ENCODE data around the gene PPP2R3A.
"Not testable (repeated sequence)": the region's sequence is repeated elsewhere in the genome, so short reads cannot be mapped to it uniquely, and the experiment has no call there.

The PPP2R3A gene

DNA sequence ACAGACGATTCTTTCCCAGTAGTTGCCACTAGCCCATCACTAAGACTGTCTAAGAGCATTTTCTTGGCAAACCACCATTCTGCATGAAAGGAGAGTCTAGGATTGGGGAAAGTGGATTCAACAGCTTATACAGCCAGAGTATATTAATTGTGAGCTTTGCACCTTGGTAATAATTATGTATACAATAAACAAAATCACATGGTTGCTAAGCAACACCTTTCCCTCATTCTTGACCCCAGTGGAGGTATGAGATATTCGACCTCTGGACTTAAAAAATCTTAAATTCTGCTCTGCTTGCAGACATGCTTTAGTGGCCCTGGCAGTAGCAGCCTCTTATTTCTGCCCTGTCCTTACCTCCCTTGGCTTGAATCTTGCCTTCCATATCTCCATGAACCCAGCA, 73.1 kb downstream of the PPP2R3A start:
- DNase-seq = no peak

DNA sequence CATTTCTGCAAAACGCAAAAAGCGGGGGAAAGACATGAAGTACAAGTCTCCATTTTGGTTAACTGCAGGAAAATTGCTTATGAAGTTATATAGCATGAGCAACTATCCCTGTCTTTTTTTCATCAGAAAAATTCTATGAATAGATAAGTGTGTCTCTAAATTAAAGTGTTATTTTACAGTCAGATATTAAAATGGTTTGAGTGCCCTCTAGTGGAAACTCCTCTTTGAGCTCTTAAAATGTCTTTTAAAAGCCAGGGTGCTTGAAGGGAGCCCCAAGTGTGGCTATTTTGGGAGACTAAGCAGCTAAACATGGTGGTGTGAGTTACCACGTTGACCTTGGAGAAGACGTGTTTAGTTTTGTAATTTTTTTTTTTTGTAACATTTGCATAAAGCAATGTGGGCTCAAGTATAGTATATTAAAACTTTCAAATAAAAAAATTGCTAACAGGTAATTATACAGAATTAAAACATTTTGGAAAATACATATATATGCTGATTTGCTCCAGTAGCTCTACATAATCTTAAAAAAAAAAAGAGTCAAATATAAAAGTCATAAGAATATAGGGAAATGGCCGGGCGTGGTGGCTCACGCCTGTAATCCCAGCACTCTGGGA, 77.2 kb downstream of the PPP2R3A start:
- peak; percentile 62 for DNase-seq

DNA sequence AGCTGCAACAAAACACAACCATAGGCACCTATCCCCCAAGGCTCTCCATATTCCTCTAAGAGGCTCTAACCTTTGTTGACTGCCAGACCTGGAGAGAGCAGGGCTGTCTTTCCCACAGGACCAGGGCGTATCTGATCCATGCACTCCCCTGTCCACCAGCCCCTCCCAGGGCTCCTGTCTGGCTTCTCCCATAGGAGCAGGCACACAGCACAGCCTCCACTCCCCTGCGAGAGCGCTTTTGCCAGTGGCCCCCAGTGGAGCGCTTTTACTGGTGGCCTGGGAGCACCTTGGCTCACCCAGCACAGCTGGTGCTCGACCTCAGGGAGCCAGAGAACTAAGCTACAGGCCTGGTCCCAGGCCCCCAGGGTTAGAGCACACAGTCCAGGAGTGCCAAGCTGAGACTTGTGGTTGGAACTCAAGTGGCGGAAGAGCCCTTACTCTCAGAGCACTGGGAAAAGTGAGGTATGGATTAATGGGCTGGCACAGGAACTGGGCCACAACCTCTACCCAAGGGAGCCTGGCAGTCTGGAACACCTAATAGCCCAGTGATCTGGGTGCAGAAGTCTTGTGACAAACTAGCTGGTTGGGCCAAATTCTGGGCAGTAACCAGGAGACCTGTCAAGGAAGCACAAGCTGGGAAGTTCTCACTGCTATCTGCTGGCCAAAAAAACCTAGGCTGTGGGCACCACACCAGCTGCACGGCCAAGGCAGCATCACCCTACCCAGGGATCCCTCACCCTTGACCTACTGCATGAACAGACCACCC, 79.6 kb downstream of the PPP2R3A start:
- DNase-seq = no peak

DNA sequence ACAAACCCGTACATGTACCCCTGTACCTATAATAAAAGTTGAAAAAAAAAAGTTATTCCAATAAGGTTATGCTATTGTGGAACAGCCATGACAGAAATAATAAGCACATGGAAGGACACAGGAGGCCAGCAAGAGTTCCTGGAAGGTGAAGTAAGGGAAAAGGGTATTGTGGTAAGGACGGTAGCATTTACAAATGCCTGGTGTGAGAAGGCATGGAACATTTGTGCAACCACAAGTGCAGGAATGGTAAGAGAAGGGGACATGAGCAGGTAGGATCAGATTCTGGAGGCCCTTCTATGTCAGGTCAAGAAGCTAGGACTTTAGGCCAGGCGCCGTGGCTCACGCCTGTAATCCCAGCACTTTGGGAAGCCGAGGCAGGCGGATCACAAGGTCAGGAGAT, 82.5 kb downstream of the PPP2R3A start:
- DNase-seq = no peak

DNA sequence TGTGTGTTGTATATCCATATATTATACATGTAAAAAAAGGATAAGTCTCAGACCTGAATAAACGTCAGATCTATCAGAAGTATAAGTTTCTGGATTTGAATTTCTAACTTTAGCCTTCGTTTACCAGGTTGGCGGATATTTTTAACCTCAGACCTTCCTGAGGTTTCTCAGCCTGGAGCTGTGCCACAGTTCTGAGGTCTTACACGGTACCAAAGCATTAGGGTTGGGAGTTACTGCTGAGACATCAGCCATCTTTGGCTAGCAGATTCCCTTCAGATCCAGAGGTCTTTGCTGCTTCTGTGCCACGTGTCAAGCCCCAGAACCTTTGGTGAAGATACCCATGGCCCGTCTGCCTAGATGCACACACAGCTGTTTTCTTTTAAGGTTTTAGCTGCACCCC, 84.7 kb downstream of the PPP2R3A start:
- DNase-seq = no peak

DNA sequence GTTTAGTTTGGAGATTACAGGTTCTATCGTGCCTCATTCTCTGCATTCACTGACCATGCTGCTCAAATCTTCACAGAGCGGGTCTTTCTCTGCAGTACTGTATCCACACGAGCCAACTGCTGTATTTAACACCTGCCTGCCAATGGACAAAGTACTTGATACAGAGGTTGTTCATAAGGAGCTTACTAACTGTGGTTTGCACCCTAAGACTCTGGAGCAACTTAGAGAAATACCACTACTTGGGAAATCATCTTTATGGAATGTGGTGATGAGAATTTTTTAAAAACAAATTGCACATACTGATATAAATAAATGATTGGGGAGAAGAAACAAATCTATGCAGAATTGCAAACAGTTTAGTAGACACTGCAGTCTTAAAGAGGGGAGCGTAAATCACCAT, 90.0 kb downstream of the PPP2R3A start:
- no peak for DNase-seq

DNA sequence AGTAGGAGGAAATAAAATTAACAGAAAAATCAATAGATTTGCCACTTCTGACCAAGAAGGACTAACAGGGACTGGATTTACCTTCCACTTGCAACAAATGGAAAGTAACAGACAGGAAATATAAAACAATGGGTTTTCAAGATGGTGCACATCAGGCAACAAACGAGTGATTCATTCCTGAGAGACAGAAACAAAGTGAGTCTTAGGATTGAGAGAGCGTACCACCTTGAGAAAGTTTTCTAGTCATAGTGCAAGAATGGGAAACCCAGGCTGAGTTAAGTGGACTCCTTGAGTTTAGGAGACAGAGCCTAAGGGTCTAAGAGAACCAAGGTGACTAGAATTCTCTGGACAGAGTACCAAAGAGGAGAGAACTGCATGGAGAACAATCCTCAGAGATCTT, 101.7 kb downstream of the PPP2R3A start:
- no peak for DNase-seq

DNA sequence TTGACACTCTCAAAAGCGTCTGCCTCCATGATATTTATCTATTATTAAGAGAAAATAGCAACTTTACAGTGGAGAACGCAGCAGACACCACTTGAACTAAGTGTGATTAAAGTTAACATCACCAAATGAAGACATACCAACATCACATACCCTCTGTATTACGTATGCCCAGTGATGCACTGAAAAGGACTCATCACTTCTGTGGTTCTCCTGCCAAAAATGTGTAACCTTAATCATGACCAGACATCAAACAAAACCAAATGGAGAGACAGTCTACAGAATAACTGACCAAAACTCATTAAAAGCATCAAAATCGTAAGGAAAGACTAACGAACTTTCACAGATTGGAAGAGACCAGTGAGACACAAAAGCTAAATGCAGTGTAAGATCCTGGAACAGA, 103.2 kb downstream of the PPP2R3A start:
- peak; percentile 85 for DNase-seq

DNA sequence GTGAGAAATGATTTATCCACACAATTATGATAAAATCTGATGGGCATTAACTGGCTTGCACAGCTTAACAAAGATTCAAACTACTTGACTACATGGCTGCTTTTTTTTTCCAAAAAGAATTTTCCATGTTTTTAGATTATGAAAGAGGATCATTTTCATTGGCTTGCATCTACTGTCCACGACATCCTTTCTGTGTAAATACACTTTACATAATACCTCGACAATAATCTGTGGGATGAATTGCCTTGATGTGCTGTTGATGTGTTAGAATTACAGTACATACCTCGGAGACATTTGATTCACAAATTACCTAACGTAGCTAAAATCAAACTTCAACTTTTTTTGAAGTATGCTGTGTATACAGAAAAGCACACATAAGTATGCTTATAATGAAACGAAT, 104.4 kb downstream of the PPP2R3A start:
- DNase-seq = no peak

DNA sequence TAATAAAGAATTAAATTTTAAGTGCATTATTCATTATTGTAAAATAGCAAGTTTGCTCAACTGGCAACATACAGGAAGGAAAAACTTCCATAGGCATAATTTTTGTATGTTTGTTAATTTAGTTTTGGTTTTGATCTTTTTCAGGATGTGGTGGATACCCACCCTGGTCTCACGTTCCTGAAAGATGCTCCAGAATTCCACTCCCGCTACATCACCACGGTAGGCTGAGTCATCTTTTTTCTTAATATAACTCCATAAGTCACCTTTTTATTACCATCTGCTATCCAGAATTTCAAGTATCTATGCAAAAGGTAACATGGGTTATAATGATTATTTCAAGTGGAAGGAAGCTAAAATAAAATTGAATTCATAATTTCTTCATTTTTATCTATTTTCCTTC, 104.8 kb downstream of the PPP2R3A start:
- DNase-seq = peak; percentile 91

DNA sequence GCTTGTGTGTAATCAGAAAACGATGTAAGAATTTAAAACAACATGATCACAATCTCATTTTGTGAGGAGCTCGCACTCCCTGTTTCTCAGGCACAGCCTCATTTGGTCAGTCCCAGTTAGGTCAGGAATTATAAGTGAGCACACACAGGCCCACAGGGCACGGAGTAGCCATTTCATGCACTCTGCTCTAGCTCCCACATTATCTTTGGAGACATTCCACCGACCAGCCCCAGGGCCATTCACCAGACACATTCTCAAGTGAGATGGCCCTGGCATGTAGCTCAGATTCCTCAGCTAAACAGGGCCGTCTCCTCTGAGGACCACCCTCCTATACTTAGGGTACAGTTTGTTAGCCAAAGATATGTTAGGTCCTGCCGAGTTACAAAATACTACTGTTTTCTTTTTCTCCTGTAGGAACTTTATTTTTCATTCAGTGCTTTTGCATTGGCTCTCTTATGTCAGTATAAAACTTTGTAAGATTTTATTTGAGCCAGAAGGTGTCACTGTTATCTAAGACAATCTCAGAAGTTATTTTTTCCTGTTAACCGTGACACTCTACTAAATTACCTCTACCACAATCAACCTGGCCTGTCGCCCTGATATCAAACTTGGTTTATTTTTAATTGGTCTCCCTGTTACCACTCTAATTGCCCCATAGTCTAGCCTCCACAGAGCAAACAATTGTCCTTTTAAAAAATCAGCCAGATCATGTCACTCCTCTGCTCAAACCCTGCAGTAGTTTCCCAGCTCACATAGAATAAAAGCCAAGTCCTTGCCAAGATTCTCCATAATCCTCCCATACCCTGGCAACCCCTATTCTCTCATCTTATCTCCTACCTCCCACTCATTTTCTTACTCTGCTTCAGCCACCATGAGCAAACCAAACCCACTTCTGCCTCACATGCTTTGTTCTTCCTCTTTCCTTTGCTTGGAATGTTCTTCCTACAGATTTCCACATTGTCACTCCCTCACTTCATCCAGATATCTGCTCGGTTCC, 105.7 kb downstream of the PPP2R3A start:
- peak; percentile 16 for DNase-seq

DNA sequence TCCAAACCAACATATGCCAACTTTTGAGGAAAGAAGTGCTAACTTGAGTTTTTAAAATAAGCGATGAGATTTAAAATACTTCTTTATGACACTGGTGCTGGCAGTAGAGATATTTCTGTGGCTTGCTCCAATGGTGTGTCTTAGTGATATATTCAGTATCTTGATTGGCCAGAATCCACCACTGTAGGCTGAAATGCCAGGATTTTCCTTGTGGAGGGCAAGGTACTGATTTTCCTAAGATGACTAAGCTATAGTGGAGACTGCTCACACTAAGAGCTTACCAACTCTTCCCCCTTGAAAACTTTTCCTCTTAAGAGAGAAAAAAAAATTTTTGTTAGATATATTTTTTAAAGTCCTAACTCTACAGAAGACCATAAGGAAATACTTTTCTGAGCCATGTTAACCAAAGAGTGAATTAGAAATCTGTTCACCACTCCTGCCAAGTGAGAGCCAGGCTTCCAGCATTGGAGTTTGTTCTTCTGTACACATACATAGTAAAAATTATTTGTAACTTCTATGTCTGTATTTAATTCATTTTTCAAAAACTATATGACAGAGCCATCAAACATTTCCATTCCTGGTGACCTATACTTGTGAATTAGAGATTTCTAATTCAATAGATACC, 109.1 kb downstream of the PPP2R3A start:
- peak; percentile 45 for DNase-seq

DNA sequence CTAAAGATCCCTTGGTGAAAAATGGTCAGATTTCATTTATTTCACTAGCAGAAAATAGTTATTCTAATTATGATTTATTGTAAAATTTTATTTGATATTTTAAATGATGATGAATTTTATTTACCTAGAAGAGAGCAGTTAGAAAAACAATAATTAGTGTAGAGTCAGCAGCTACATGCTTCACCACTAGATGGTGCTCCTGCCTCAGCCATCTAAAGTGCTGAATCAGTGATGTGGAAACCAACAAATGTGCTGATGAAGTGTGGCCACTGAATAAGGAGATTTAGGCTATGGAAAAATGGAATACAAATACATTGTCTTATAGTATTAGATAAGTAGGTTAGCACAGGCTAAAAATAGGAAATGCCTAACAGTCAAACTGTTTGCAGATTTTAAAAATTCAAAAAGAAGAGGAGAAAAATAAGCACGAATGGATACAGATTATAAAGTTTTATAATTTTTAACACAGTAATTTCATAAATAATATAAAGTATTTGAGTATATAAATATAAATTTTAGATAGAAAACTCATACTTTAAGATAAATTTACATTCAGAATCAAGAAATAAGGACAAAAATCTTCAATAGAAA, 109.8 kb downstream of the PPP2R3A start:
- peak; percentile 76 for DNase-seq

DNA sequence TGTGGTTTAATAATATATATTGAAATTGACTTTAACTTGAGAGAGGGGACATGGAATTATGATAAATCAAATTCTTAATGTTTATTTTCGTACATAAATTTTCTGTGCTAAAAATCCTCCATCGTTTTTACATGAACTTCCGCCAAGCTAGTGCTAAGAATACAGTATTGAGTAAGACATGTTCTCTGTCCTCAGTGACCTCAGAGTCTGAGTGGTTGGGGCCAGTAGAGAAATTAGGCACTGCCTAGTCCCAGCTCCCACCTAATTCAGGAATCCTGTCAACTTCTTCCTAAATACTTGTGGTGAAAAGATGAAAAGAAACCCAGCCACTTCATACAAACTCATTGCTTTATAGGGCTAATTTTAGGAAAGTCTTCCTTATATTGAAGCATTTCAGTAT, 110.3 kb downstream of the PPP2R3A start:
- peak; percentile 28 for DNase-seq

DNA sequence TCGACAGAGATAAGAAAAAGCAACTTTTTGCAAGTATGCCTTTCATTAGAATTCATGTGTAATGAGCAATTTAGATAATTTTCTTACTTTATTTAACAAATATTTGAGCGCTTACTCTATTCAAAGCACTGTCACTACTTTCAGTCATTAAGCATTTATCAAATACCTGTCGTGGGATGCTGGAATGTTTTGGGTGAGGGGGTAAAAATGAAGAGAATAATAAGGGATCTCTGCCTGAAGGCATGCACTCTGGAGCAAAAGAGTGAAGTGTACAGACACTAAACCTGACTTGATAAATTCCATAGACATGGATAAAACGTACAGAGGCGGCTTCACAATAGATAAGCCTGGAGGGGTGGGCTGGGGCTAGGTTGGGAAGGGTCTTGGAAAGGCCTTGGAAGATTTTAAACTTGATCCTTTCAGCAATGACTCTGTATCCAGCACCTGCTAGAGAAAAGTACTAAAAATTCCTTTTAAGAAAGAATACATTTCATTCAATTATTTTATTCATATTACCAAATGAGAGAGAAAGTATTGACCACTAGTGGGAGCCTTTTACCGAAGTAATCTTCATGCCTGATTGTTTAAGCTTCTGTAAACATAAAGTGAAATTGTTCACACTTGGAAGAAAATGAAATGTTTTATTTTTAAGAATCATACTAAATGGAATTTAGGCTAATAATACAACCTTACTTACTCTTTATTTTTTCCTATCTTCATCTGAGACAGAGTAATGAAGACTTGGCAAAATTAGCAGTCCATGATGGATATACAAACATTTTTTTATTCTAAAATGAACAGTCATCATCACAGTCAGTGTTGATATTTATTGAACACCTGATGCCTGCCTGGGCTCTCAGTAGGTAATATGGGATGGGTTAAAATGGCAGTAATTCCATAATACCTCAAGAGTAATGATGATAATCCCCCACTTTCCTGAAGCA, 113.2 kb downstream of the PPP2R3A start:
- peak; percentile 31 for DNase-seq

DNA sequence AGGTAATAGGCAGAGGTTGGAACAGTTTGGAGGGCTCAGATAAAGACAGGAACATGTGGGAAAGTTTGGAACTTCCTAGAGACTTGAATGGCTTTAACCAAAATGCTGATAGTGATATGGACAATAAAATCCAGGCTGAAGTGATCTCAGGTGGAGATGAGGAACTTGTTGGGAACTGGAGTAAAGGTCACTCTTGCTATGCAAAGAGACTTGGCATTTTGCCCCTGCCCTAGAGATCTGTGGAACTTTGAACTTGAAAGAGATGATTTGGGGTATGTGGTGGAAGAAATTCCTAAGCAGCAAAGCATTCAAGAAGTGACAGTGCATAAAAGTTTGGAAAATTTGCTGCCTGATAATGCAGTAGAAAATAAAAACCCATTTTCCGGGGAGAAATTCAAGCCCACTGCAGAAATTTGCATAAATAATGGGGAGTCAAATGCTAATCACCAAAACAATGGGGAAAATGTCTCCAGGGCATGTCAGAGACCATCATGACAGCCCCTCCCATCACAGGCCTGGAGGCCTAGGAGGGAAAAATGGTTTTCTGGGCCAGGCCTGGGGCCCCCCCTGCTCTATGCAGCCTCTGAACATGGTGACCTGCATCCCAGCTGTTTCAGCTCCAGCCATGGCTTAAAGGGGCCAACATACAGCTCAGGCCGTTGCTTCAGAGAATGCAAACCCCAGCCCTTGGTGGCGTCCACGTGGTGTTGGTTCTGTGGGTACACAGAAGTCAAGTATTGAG, 118.3 kb downstream of the PPP2R3A start:
- DNase-seq = not testable (repeated sequence)

DNA sequence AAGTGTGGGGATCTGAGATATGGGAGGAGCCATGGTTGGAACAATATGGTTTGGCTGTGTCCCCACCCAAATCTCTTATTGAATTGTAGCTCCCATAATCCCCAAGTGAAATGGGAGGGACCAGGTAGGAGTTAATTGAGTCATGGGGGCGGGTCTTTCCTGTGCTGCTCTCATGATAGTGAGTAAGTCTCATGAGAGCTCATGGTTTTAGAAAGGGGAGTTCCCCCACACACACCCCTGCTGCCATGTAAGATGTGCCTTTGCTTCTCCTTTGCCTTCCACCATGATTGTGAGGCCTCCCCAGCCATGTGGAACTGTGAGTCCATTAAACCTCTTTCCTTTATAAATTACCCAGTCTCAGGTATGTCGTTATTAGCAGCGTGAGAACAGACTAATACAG, 119.5 kb downstream of the PPP2R3A start:
- DNase-seq = not testable (repeated sequence)

DNA sequence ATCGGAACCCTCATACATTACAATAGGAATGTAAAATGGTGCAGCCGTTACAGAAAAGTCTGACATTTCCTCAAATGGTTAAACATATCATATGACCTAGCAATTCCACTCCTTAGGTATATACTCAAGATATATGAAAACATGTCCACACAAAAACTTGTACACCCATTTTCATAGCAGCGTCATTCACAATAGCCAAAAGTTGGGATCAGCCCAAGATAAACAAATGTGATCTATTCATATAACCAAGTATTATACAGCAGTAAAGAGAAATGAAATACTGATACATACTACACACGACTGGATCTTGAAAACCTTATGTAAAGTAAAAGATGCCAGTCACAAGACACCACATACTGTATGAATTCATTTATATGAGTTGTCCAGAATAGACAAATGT, 128.2 kb downstream of the PPP2R3A start:
- no peak for DNase-seq

DNA sequence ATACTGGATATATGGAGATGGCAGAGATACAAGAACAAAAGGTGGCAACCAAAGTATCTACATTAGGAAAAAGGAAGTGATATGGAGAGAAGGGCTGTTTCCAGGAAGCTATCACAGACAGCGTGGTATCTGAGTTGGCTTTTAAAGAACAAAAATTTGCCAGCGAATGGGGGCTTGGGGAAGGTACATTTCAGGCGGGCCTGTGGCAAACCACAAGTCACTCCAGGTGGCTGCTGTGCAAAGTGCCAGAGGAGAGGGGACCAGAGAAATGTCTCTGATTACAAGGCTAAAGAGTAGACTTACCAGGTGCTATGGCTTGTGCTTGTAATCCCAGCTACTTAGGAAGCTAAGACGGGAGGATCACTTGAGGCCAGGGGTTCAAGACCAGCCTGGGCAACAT, 139.5 kb downstream of the PPP2R3A start:
- DNase-seq = no peak

DNA sequence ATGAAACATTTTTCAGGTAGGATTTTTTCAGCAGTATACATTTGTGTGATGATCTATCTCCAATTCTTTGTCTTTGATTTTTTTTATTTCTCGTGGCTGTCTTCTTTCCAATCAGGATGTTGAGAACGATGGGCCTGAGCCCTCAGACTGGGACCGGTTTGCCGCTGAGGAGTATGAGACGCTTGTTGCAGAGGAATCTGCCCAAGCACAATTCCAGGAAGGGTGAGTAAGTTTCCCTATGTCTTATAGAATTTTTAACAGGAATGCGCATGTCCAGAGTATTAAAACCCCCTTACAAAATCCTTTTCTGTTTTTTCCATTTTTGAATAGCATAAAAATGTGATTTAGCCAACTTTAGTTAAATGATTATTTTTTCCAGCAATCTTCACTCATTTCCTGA, 140.6 kb downstream of the PPP2R3A start:
- DNase-seq = no peak

DNA sequence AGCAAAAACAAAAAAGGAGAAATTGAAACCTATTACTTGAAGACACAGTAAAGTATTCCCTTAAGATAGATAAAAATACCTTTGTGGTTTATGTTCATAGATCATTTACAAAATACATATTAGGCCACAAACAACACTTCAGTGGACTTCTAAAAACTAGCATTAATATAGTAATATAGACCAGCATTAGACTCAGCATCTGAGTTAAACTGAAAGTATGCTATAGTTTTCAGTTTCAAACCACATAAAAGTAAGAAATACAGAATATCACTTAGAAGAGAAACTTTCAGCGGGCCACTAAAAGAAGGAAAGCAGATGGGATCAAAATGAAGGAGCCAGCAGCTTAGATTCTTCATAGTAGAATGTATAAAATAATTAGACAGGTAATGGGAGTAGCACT, 144.0 kb downstream of the PPP2R3A start:
- no peak for DNase-seq

All from fibroblast of skin of right biceps (primary cell).